K562 (cell line): ENCODE results near the gene ANAPC10. TPM values are rescaled to one million over a fixed set of nuclear protein-coding genes. Genes with fewer than 3 reads are reported as not detected.

Experiments used
- BRD4 ChIP-seq: fragments of 200-600 bp; sonication (generic); IDR thresholded peaks from 2 replicates; pipeline ENCODE4 v1.6.1; 2017; ENCODE audit warnings: inconsistent platforms
- CC2D1A ChIP-seq: fragments of 450-650 bp; IDR thresholded peaks from 2 replicates; pipeline ENCODE4 v1.6.1; 2017; ENCODE audit warnings: mild to moderate bottlenecking
- CEBPB ChIP-seq: fragments of 450-650 bp; IDR thresholded peaks from 2 replicates; pipeline ENCODE4 v1.6.1; 2016; ENCODE audit warnings: missing genetic modification characterization, missing compliant biosample characterization
- DDX20 ChIP-seq: fragments of 450-650 bp; IDR thresholded peaks from 2 replicates; pipeline ENCODE4 v1.6.1; 2016; ENCODE audit warnings: missing genetic modification characterization, low read depth, mild to moderate bottlenecking, missing compliant biosample characterization, moderate library complexity
- E2F3 ChIP-seq: fragments of 250-450 bp; sonication (Bioruptor Pico); IDR thresholded peaks from 2 replicates; pipeline ENCODE4 v1.4.0; 2020; ENCODE audit warnings: mild to moderate bottlenecking
- ELF1 ChIP-seq: fragments of 200-800 bp; sonication (Bioruptor generic); IDR thresholded peaks from 2 replicates; pipeline ENCODE4 v1.6.1; 2016; ENCODE audit warnings: missing genetic modification characterization, missing compliant biosample characterization
- ELF4 ChIP-seq: fragments of 450-650 bp; formaldehyde crosslinking; IDR thresholded peaks from 2 replicates; pipeline ENCODE4 v1.4.0; 2022; ENCODE audit warnings: missing genetic modification characterization
- FOXP1 ChIP-seq: sonication (generic); formaldehyde crosslinking; IDR thresholded peaks from 2 replicates; pipeline ENCODE4 v1.8.0; 2022; ENCODE audit warnings: mild to moderate bottlenecking, missing genetic modification reagents
- HNRNPH1 ChIP-seq: fragments of 200-400 bp; formaldehyde crosslinking; optimal IDR thresholded peaks from 2 replicates; pipeline ENCODE3; 2017; ENCODE audit warnings: low read depth, mild to moderate bottlenecking, low read length, moderate library complexity
- NR0B1 ChIP-seq: fragments of 450-650 bp; IDR thresholded peaks from one replicate; pipeline ENCODE4 v1.6.1; 2018; ENCODE audit warnings: mild to moderate bottlenecking, moderate library complexity; ENCODE audit not compliant: partially characterized antibody
- PRMT5 ChIP-seq: sonication (generic); formaldehyde crosslinking; IDR thresholded peaks from 2 replicates; pipeline ENCODE4 v1.5.0; 2020; ENCODE audit warnings: missing genetic modification reagents
- SLC30A9 ChIP-seq: fragments of 250-450 bp; sonication (Bioruptor Pico); IDR thresholded peaks from 2 replicates; pipeline ENCODE4 v1.8.0; 2022; ENCODE audit warnings: mild to moderate bottlenecking, moderate library complexity
- SRSF9 ChIP-seq: fragments of 200-400 bp; formaldehyde crosslinking; IDR thresholded peaks from 2 replicates; pipeline ENCODE4 v1.6.1; 2017; ENCODE audit warnings: low read depth, low read length, borderline replicate concordance
- TEAD4 ChIP-seq, 2 experiments: sonication (generic) in 1 of 2; formaldehyde crosslinking in 1 of 2; IDR thresholded peaks; 2 replicates each; pipeline versions ENCODE4 v1.6.1 to v1.8.0; 2012 to 2022; ENCODE audit warnings: borderline replicate concordance in 1 of 2, inconsistent platforms in 1 of 2, low read length in 1 of 2, mild to moderate bottlenecking in 1 of 2, missing genetic modification reagents in 1 of 2
- TSC22D4 ChIP-seq: fragments of 450-650 bp; IDR thresholded peaks from 2 replicates; pipeline ENCODE4 v1.6.1; 2016; ENCODE audit warnings: missing genetic modification characterization, missing biosample characterization, control low read depth
- ZSCAN29 ChIP-seq: fragments of 450-650 bp; IDR thresholded peaks from 2 replicates; pipeline ENCODE4 v1.6.1; 2017
- polyA plus RNA-seq, 8 experiments: library from polyadenylated mRNA; depleted of rRNA in 4 of 8; stranded (reverse) in 5 of 8; unstranded in 3 of 8; fragments of >200 nt; fragmentation: Nextera tagmentation in 2 of 8; fragmentation: Illumina TruSeq in 1 of 8; extraction: Ambion mirVana in 2 of 8; extraction: Trizol in 1 of 8; gene quantifications; 2 replicates each; pipeline versions ENCODE4 v1.2.1 to v1.2.3, GENCODE V29; 2011 to 2014; ENCODE audit warnings: inconsistent platforms in 1 of 8, missing spikeins in 1 of 8
- total RNA-seq, 7 experiments: library from RNA; depleted of rRNA in 6 of 7; stranded (reverse); fragments of >200 nt in 6 of 7; fragmentation: Illumina TruSeq in 2 of 7; extraction: Trizol in 2 of 7; gene quantifications; 2 replicates each; pipeline versions ENCODE4 v1.2.1 to v1.2.3, GENCODE V29; 2011 to 2021; ENCODE audit warnings: low replicate concordance in 1 of 7
- TF ChIP-seq, protein P1 (sequence below): fragments of 450-650 bp; IDR thresholded peaks from 2 replicates; pipeline ENCODE4 v1.6.1; 2016; ENCODE audit warnings: borderline replicate concordance
- TF ChIP-seq, protein P2 (sequence below): fragments of 250-450 bp; sonication (Bioruptor Pico); IDR thresholded peaks from 2 replicates; pipeline ENCODE4 v1.8.0; 2021; ENCODE audit warnings: moderate library complexity, mild to moderate bottlenecking, inconsistent platforms
- TF ChIP-seq, protein P3 (sequence below): fragments of 250-450 bp; sonication (Bioruptor Pico); IDR thresholded peaks from 2 replicates; pipeline ENCODE4 v1.5.0; 2021; ENCODE audit warnings: mild to moderate bottlenecking, moderate library complexity

The ANAPC10 gene
- total and polyA plus RNA-seq, 9 of the 15 experiments (the other 6 are each of a cell fraction or from before 2014, with no cell fraction given), result 31.0 to 96.2 (median 60.3) TPM

DNA sequence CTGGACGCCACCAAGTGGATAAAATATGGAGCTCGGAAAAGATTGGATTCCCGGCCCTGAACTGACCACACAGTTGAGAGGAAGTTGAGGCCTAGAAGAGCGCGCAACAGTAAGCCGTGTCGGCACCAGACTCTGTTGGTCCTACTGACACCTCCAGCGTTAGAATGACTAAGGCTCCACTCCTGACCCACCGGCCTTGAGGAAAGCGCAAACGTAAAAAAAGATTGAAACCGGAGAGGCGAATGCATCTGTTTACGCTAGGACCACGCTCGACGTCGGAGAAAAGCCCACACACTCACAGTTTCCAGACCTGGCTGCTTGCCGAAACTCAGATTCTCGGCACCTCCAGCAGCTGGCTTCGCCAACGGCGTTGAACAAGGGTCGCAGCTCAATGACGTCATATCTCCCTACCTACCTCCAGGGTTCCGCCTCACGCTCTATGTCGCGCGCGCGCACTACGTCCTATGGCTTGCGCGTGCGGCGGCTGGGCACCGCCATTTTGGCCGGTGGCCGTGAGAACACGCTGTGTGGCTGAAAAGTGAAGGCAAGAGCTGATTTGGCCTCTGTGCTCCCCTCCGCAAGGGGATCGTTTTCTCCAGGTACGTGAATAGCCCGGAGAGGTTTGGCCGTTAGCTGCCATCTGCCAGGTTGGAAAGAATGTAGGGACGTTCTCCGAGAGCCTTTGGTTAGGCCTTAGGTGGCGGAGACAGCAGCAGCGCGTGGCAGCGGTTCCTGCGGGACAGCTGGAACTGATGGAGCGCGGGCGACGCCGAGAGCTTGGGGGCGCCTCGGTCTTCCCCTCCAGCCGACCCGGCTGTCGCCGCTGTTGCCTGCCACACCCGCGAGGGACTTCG lies at the start of gene ANAPC10, which contains the start of gene ABCE1 (continued):
- TF ChIP-seq BRD4 (peak; percentile 87; the same call in 1 of the 2 replicates), SRSF9 (no peak), DDX20 (tag) (no peak), E2F3 (CRISPR knock-in tag) (peak; percentile 64; the same call in 1 of the 2 replicates), HNRNPH1 (no peak), NR0B1 (no peak), ELF1 (tag) (peak; percentile 56), ZSCAN29 (no peak), SLC30A9 (CRISPR knock-in tag) (no peak), ELF4 (CRISPR knock-in tag) (no peak), TSC22D4 (tag) (no peak), CEBPB (tag) (no peak), FOXP1 (peak; percentile 91), TEAD4 (IDR thresholded peaks at IDR 0.05; ENCODE audit: low read length) (peak; percentile 15; the same call in 1 of the 2 replicates), TEAD4 (CRISPR knock-in tag; IDR thresholded peaks at IDR 0.05; ENCODE audit: borderline replicate concordance) (no peak), CC2D1A (peak; percentile 60), PRMT5 (CRISPR knock-in tag) (no peak)
- TF ChIP-seq, protein P1, sequence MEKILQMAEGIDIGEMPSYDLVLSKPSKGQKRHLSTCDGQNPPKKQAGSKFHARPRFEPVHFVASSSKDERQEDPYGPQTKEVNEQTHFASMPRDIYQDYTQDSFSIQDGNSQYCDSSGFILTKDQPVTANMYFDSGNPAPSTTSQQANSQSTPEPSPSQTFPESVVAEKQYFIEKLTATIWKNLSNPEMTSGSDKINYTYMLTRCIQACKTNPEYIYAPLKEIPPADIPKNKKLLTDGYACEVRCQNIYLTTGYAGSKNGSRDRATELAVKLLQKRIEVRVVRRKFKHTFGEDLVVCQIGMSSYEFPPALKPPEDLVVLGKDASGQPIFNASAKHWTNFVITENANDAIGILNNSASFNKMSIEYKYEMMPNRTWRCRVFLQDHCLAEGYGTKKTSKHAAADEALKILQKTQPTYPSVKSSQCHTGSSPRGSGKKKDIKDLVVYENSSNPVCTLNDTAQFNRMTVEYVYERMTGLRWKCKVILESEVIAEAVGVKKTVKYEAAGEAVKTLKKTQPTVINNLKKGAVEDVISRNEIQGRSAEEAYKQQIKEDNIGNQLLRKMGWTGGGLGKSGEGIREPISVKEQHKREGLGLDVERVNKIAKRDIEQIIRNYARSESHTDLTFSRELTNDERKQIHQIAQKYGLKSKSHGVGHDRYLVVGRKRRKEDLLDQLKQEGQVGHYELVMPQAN, result peak; percentile 99
- TF ChIP-seq, protein P2, sequence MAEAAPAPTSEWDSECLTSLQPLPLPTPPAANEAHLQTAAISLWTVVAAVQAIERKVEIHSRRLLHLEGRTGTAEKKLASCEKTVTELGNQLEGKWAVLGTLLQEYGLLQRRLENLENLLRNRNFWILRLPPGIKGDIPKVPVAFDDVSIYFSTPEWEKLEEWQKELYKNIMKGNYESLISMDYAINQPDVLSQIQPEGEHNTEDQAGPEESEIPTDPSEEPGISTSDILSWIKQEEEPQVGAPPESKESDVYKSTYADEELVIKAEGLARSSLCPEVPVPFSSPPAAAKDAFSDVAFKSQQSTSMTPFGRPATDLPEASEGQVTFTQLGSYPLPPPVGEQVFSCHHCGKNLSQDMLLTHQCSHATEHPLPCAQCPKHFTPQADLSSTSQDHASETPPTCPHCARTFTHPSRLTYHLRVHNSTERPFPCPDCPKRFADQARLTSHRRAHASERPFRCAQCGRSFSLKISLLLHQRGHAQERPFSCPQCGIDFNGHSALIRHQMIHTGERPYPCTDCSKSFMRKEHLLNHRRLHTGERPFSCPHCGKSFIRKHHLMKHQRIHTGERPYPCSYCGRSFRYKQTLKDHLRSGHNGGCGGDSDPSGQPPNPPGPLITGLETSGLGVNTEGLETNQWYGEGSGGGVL (CRISPR knock-in tag), result no peak
- TF ChIP-seq, protein P3, sequence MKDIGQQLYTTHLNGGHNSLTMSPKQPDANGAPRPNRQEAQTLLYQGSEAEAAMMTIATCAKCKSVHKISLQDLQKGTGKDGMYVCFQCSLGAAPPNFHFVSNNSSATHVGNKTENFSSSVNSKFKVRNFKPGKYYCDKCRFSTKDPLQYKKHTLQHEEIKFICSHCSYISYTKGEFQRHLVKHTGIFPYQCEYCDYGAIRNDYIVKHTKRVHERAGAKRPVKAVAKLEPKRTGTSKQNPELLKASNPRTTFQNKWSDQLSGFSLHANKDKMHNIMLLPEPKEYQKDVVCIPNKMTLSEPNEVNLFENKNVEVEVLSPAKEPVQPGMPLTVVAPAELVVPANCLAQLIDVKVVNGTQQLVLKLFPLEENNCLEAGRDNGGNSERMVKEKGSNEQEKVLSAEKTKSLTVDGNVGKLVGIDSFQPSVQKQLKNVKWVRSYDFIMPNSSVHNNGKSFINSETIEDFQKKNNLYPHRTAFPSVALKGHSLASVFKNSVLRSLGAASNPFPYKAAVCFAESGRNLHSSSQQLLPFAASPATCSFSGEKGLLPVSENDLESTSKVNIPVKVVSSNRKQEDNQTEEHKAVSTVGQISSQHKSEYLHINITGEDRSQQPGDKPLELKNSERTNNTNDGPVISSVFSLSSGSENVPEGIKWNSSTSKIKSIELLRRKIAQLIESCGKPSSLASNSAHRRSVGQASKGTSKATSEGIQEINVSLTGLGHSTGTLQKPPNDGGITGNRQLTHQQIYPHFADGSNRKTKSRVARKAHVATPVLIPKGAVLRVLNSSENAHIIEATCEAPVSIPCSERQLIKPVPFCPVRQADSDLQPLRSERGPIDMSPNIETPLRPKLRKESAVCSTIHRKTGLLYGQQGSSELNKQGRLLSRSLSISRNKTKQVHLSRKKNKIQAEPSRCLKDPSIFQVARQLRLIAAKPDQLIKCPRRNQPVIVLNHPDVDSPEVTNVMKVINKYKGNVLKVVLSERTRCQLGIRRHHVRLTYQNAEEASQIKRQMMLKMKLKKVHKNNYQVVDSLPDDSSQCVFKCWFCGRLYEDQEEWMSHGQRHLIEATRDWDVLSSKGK, result no peak
